GM19463 (cell line): ENCODE data around the gene PRSS48.
A peak's percentile ranks its signal among the peaks of the same experiment; 100 is the strongest.
"Not testable (repeated sequence)": the region's sequence is repeated elsewhere in the genome, so short reads cannot be mapped to it uniquely, and the experiment has no call there.

Experiments used
- ATAC-seq: cut with Tn5 transposase; IDR thresholded peaks from one replicate; pipeline ENCODE4 v1.9.1; 2021; ENCODE audit warnings: mild to moderate bottlenecking, moderate library complexity; ENCODE audit not compliant: unreplicated experiment

PRSS48 gene

GRCh38 chr4:151315212-151315886 is 38.4 kb downstream of the PRSS48 start:
- ATAC-seq: no peak

GRCh38 chr4:151316645-151317044 is 39.7 kb downstream of the PRSS48 start:
- no peak for ATAC-seq

- ATAC-seq: no peak
These were observed 41.5 kb downstream of the PRSS48 start for GRCh38 chr4:151318307-151319006.

GRCh38 chr4:151319490-151319889 is 42.5 kb downstream of the PRSS48 start:
- no peak for ATAC-seq

- ATAC-seq: no peak
These were observed 44.6 kb downstream of the PRSS48 start for GRCh38 chr4:151321586-151321985.

GRCh38 chr4:151322161-151322560 is 45.2 kb downstream of the PRSS48 start:
- not testable (repeated sequence) for ATAC-seq

GRCh38 chr4:151322570-151322969 is 45.6 kb downstream of the PRSS48 start:
- ATAC-seq: no peak

- ATAC-seq: no peak
These were observed 46.7 kb downstream of the PRSS48 start for GRCh38 chr4:151323667-151324066.

- ATAC-seq: no peak
These were observed 47.3 kb downstream of the PRSS48 start for GRCh38 chr4:151324124-151324751.

GRCh38 chr4:151324752-151325110 is 47.8 kb downstream of the PRSS48 start:
- ATAC-seq: peak; percentile 65

GRCh38 chr4:151325111-151325948 is 48.4 kb downstream of the PRSS48 start, which contains the start of gene SH3D19:
TSS of gene SH3D19 (minus strand) at chr4:151325605. CDS start at chr4:151325352, 253 bp downstream.
- ATAC-seq: peak; percentile 49

GRCh38 chr4:151325949-151326246 is 48.9 kb downstream of the PRSS48 start:
- ATAC-seq: no peak

GRCh38 chr4:151329217-151330007 is 52.5 kb downstream of the PRSS48 start:
- no peak for ATAC-seq

- no peak for ATAC-seq
These were observed 54.5 kb downstream of the PRSS48 start for GRCh38 chr4:151331276-151332042.

GRCh38 chr4:151339467-151339866 is 62.5 kb downstream of the PRSS48 start:
- no peak for ATAC-seq

- ATAC-seq: no peak
These were observed 63.9 kb downstream of the PRSS48 start for GRCh38 chr4:151340751-151341385.
